GM12874 (cell line): ENCODE results near the gene KLHL29.

Source experiments
- TF ChIP-seq, protein P1 (sequence below): IDR thresholded peaks from 2 replicates; pipeline ENCODE4 v1.5.1; 2011; ENCODE audit warnings: low read depth, mild to moderate bottlenecking, control low read depth, low read length, moderate library complexity; ENCODE audit not compliant: insufficient read depth

KLHL29 gene

DNA sequence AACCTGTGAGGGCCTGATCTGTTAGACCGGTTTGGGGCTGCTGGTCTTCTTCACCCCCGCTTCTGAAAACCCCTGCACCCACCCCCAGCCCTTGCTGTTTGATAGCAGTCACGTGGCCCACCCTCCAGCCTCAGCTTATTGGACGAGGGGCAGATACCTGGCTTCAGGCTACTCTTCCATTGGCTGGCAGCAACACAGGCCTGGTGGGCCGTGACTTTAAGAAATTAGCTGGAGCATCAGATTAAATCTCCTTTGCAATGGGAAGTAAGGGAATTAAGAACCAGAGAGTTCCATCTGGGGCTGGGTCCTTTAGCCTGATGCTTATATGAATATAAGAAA lies 107.3 kb downstream of the KLHL29 start:
- TF ChIP-seq, protein P1, sequence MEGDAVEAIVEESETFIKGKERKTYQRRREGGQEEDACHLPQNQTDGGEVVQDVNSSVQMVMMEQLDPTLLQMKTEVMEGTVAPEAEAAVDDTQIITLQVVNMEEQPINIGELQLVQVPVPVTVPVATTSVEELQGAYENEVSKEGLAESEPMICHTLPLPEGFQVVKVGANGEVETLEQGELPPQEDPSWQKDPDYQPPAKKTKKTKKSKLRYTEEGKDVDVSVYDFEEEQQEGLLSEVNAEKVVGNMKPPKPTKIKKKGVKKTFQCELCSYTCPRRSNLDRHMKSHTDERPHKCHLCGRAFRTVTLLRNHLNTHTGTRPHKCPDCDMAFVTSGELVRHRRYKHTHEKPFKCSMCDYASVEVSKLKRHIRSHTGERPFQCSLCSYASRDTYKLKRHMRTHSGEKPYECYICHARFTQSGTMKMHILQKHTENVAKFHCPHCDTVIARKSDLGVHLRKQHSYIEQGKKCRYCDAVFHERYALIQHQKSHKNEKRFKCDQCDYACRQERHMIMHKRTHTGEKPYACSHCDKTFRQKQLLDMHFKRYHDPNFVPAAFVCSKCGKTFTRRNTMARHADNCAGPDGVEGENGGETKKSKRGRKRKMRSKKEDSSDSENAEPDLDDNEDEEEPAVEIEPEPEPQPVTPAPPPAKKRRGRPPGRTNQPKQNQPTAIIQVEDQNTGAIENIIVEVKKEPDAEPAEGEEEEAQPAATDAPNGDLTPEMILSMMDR: no peak

DNA sequence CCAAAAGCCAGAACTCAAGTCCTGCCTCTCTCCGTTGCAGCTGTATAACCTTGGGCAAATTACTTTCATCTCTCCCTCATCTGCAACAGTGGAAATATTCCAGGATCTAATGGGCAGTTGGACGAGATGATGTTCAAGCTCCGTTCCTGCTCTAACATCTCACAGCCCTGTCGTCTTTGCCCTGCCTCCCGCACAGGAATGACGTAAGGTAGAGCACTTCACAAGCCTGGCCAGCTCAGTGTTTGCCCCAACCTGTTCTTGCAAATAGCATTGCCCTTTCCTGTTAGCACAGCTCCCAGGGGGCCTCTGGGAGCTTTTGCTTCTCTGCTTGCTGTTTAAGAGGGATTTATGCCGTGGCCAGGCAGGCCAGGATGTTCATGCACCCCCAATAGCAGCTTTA lies 107.9 kb downstream of the KLHL29 start:
- TF ChIP-seq, protein P1: no peak

DNA sequence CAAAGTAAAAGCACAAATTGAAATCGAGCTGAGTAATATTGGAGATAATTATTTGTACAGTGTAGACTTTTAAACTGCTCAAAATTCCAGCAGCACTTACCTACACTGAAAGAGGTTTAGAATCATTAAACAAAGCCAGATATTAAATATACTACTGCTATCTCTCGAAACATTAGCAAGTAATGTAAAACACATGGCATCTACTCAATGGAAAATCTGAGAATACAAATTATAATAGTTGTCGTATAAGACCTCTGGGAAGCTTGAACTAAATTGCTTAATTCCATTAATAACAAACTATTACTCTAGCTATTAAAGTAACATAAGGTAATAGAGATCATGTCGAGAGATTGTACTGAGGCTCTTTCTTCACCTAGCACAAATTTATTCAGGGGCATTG lies 108.9 kb downstream of the KLHL29 start:
- TF ChIP-seq, protein P1: no peak

DNA sequence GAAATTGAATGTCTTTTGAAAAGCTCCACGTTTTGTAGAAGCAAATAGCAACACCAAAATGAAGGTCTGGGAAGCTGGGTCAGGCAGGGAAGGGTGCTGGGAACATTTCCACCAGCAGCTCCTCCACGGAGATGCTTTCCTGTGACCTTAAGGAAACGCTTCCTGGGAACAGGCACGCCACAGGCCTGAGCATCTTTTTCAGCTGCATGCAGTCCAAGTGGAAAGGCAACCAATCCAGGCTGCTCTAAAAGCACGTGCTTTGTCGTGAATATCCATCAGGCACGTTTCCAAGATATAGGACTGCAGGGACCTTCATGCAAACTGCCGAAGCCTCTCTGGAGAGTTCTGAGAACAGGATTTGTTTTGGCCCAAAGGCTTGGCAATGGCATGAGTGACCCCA lies 109.3 kb downstream of the KLHL29 start:
- TF ChIP-seq, protein P1: no peak

DNA sequence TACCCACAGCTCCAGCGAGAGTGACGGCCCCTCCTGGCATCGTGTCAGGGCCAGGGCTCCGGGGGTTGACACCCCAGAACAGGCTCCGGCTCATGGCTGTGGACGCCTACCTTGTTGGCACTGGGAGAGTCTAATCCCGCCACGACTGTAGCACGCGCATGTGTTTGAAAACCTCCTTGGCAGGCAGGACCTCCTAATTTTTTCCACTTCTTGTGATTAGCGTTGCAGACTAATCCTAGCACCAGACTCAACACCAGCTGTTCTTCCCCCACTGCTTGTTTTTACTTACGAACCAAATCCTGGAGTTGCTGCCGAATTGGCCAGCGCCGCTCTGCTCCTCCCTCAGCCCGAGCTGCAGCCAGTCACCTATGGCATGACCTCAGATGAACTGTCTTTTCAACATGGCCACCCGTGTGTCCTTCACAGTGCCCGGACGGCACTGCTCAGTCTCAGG lies 110.7 kb downstream of the KLHL29 start:
- TF ChIP-seq, protein P1: no peak

DNA sequence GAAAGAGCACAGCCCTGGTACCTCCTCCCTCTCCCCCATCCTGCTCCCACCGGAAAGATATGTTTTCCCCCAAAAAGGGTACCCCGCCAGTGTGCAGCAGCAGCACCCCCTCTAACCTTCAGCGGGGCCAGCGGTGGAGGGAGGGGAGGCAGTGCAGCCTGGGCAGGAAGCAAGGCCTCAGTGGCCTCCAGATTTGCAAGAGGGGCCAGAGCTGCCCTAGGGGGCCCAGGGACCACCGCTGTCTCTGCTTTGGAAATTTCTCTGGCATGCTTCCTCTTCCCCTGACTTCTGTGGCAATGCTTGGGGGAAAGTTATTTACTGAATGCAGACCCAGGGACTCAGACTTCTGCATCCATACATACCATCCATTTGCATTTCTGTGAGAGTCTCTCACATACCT lies 111.5 kb downstream of the KLHL29 start:
- TF ChIP-seq, protein P1: no peak

DNA sequence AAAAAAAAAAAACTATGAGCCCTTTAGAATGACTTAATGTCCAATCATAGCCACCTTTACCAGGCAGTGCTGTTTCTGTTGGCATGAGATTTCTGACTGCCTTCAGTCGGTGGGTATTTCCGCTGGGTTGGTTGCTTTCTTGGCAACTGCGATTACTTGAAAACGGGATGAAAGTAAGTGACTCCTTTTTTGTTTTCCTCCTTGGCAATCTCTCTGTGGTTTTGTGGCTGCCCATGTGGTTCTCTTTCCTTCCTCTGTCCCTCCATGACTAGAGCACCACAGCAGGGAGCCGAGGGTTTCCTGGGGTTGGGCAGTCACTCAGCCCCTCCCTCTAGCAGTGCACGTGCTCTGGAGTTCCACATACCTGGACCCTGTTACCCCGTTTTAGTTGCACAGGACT lies 112.1 kb downstream of the KLHL29 start:
- TF ChIP-seq, protein P1: no peak

DNA sequence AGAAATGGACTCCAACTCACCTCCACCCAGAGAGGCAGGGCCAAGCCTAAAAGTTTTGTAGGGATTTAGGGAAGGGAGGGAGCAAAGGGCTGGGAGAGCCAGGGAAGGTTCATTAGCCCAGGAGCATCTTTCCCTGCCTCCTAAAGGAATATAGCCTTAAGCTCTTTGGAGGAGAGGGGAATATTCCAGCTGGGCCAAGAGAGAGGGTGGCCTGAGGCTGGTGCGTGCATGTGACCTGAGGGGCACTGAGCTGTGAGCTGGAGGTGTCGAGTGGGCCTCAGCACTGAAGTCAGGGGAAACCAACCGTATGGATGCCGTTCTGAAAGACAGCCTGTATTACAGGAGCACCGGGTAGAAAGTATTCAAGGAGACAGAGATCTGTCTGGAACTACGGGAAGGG lies 112.6 kb downstream of the KLHL29 start:
- TF ChIP-seq, protein P1: no peak
